ENCODE results near the gene MED22.
A peak's percentile ranks its signal among the peaks of the same experiment; 100 is the strongest.
"Not testable (repeated sequence)": the region's sequence is repeated elsewhere in the genome, so short reads cannot be mapped to it uniquely, and the experiment has no call there.

The MED22 gene

GRCh38 chr9:133347985-133348717, at the start of gene MED22, which contains the start of gene RPL7A:
TSS of gene MED22 (minus strand) at chr9:133348131. CDS start at chr9:133346662, 1,469 bp downstream.
TSS of gene RPL7A (plus strand) at chr9:133348218. CDS start at chr9:133348244, 26 bp downstream.
- peak; percentile 77 to 87 (median 82) for DNase-seq (ENCODE audit: low read depth in 2 of 3, low spot score in 2 of 3)

GRCh38 chr9:133397370-133397769, 49.4 kb upstream of the MED22 start:
- DNase-seq (ENCODE audit: low read depth in 2 of 3, low spot score in 2 of 3) = no peak

GRCh38 chr9:133396952-133397351, 49.0 kb upstream of the MED22 start:
- DNase-seq (ENCODE audit: low read depth in 2 of 3, low spot score in 2 of 3) = no peak

GRCh38 chr9:133394687-133395271, 46.8 kb upstream of the MED22 start:
- no peak for DNase-seq (ENCODE audit: low read depth in 2 of 3, low spot score in 2 of 3)

GRCh38 chr9:133393399-133393798, 45.5 kb upstream of the MED22 start:
- no peak for DNase-seq (ENCODE audit: low read depth in 2 of 3, low spot score in 2 of 3)

DNA sequence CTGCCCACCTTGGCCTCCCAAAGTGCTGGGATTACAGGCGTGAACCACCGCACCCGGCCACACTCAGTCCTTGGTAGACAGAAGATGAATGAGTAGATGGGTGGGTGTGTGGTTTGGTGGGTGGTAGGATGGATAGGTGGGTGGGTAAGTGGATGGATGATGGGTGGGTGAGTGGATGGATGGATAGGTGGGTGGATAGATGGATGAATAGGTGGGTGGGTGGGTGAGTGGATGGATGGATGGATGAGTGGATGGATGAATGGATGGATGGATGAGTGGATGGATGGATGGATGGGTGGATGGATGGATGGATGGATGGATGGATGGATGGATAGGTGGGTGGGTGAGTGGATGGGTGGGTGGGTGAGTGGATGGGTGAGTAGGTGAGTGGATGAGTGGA, 44.4 kb upstream of the MED22 start:
- not testable (repeated sequence) for DNase-seq (ENCODE audit: low read depth in 2 of 3, low spot score in 2 of 3)

- not testable (repeated sequence) for DNase-seq (ENCODE audit: low read depth in 2 of 3, low spot score in 2 of 3)
These were observed 43.5 kb upstream of the MED22 start for GRCh38 chr9:133391449-133391848.

GRCh38 chr9:133390713-133391112, 42.8 kb upstream of the MED22 start:
- no peak for DNase-seq (ENCODE audit: low read depth in 2 of 3, low spot score in 2 of 3)

GRCh38 chr9:133389562-133389961, 41.6 kb upstream of the MED22 start:
- DNase-seq (ENCODE audit: low read depth in 2 of 3, low spot score in 2 of 3) = no peak

- DNase-seq (ENCODE audit: low read depth in 2 of 3, low spot score in 2 of 3) = no peak
These were observed 41.2 kb upstream of the MED22 start for GRCh38 chr9:133389025-133389557.

GRCh38 chr9:133387680-133388079, 39.7 kb upstream of the MED22 start:
- DNase-seq (ENCODE audit: low read depth in 2 of 3, low spot score in 2 of 3) = no peak

DNA sequence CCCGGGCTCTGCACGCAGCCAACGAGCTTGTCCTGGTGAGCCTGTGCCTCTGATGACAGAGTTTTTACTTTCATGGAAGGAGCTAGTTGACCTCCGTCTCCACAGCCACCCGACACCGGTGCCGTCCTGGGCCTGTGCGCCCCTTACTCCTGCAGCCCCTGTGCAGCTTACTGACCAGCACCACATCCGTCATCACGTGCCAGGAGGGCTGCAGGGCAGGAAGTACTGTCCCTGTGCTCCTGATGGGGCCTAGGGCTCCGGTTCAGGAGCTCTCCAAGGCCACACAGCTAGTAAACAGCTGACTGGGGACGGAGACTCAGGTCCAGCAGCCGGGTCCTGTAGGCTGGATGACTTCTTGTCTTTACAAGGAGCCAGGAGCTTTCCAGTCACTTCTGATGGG, 38.4 kb upstream of the MED22 start:
- DNase-seq (ENCODE audit: low read depth in 2 of 3, low spot score in 2 of 3) = no peak

DNA sequence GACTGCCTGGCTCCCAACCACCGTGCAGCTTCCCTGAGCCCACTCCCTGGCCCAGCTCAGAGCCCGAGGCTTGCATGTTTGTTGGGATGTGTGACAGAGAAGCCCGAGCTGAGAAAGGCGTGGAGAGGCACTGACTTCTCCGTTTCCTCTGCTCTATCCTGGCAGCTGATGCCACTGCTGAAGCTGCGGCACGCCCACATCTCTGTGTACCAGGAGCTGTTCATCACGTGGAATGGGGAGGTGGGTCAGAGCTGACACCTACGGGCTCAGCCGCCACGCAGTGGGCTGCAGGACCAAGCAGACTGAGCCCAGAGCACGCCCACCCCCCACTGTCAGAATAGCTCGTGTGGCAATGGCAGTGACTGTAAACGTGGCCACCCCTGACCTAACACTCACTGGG, 37.5 kb upstream of the MED22 start:
- DNase-seq (ENCODE audit: low read depth in 2 of 3, low spot score in 2 of 3) = no peak

DNA sequence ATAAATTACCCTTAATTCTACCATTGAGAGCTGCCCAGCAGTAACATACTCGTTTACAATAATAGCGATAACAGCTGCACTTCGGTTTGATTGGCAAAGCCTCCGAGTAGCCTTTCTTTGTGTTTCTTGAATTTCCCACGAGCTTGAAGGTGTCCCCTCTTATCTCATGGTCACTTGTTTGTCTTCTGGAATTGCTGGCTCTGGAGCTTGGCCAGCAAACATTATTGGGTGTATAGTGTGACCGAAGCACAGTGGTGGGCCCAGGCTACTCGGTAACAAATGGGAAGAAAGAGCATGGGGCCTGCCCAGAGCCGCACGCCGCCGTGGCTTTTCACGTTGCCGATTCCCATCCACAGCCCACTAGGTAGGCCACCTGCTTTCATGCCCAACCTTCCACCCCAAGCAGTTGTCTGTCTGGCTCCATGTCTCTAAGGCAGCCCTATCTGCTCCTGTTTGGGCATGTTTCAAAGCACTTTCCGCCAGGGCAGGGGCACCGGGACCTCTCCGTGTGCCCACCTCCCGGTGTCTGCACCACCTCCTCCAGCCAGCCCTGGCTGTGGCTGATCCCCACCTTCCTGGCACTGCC, 36.9 kb upstream of the MED22 start:
- no peak for DNase-seq (ENCODE audit: low read depth in 2 of 3, low spot score in 2 of 3)

DNA sequence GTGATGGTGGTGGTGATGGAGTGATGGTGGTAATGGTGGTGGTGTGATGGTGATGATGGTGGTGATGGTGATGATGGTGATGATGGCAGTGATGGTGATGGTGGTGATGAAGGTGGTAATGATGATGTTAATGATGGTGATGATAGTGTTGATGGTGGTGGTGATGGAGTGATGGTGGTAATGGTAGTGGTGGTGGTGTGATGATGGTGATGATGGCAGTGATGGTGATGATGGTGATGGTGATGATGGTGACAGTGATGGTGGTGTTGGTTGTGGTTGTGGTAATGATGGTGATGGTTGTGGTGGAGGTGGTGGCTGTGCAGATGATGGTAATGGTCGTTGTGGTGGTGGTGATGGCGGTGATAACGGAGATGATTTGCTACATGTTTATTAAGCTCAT, 35.5 kb upstream of the MED22 start:
- no peak for DNase-seq (ENCODE audit: low read depth in 2 of 3, low spot score in 2 of 3)

DNA sequence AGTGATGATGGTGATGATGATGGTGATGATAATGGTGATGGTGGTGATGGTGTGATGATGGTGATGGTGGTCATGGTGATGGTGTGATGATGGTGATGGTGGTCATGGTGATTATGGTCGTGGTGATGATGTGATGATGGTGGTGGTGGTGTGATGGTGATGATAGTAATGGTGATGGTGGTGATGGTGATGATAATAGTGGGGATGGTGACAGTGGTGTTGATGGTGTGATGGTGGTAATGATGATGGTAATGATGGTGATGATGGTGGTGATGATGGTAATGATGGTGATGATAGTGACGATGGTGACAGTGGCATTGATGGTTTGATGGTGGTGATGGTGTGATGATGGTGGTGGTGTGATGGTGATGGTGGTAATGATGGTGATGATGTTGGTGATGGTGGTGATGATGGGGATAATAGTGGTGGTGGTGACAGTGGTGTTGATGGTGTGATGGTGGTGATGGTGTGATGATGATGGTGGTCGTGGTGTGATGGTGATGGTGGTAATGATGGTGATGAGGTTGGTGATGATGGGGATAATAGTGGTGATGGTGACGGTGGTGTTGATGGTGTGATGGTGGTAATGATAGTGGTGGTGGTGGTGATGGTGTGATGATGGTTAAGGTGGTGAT, 34.7 kb upstream of the MED22 start:
- DNase-seq (ENCODE audit: low read depth in 2 of 3, low spot score in 2 of 3) = no peak

DNA sequence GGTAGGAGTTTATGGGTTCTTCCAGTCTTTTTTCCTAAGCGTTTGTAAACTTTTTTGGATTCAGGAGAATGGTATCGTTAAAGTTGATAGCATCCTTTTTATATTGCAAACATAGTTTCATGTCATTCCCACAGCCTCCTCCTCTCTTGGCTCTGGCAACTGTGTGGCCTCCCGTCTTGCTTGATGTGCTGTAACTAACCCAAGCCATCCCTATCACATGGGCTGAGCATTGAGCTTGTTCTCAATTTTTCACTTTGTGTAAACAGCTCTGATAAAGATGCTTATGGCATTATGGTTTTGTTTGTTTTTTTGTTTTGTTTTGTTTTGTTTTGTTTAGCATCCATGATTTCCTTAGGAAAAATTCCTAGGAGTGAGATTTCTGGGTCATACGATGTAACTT, 32.8 kb upstream of the MED22 start:
- no peak for DNase-seq (ENCODE audit: low read depth in 2 of 3, low spot score in 2 of 3)

GRCh38 chr9:133379153-133380086, 31.5 kb upstream of the MED22 start:
- no peak for DNase-seq (ENCODE audit: low read depth in 2 of 3, low spot score in 2 of 3)

DNA sequence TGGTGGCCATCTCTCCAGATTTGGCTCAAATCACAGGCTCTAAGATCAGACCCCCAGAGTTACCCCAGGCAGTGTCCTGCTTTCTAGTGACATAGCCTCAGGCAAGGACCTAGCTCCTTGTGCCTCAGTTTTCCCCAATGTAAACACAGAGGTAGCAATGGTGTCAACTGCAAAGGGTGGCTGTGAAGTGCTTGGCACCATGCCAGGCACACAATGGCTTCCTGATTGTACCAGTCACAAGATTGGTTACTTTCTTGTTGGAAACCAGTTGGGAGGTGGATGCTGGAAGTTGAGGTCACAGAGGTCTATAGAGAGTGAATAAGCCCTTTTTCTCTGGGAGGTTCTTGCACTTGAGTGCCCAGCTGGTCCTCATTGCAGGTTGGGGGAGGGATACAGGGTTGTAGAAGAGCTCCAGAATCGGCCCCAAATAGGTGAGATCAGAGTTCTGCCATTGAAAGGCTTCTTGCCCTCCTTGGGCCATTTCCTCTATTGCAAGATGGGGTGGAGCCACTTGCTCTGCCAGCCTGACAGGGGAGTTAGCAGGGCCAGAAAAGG, 30.6 kb upstream of the MED22 start:
- DNase-seq (ENCODE audit: low read depth in 2 of 3, low spot score in 2 of 3) = no peak

- DNase-seq (ENCODE audit: low read depth in 2 of 3, low spot score in 2 of 3) = no peak
These were observed 29.8 kb upstream of the MED22 start for GRCh38 chr9:133377721-133378216.

Measured in activated CD8-positive, alpha-beta memory T cell treated with anti-CD3 and anti-CD28 coated beads for 48 hours (primary cell).